K562 (cell line): ENCODE data around the gene GXYLT2. TPM values are rescaled to one million over a fixed set of nuclear protein-coding genes. Genes with fewer than 3 reads are reported as not detected.
A peak's percentile ranks its signal among the peaks of the same experiment; 100 is the strongest.

Experiments used
- CBFB ChIP-seq: sonication (generic); formaldehyde crosslinking; IDR thresholded peaks from 2 replicates; pipeline ENCODE4 v1.4.0; 2020; ENCODE audit warnings: mild to moderate bottlenecking, missing genetic modification reagents
- CXXC5 ChIP-seq: fragments of 250-450 bp; sonication (Bioruptor Pico); IDR thresholded peaks from 2 replicates; pipeline ENCODE4 v1.8.0; 2022; ENCODE audit warnings: inconsistent platforms, mild to moderate bottlenecking, moderate library complexity
- EP400 ChIP-seq: fragments of 450-650 bp; IDR thresholded peaks from 2 replicates; pipeline ENCODE4 v1.6.1; 2017; ENCODE audit warnings: antibody characterized with exemption, mild to moderate bottlenecking, moderate library complexity
- MAFK ChIP-seq: IDR thresholded peaks from 2 replicates; pipeline ENCODE4 v1.6.1; 2011; ENCODE audit warnings: low read length, improper control_type of control experiment
- NR2C1 ChIP-seq, 2 experiments: fragments of 450-650 bp; IDR thresholded peaks; 2 replicates each; pipeline ENCODE4 v1.6.1; 2017; ENCODE audit warnings: mild to moderate bottlenecking in 2 of 2, antibody characterized with exemption in 1 of 2, inconsistent platforms in 1 of 2, missing compliant biosample characterization in 1 of 2, missing genetic modification characterization in 1 of 2
- NR2C2 ChIP-seq, 2 experiments: fragments of 200-800 bp in 1 of 2; sonication (Bioruptor generic) in 1 of 2; sonication (generic) in 1 of 2; formaldehyde crosslinking in 1 of 2; IDR thresholded peaks; 2 replicates each; pipeline versions ENCODE4 v1.6.1 to v1.8.0; 2016 to 2022; ENCODE audit warnings: mild to moderate bottlenecking in 1 of 2, missing compliant biosample characterization in 1 of 2, missing genetic modification characterization in 1 of 2, missing genetic modification reagents in 1 of 2
- RFX1 ChIP-seq: fragments of 450-650 bp; IDR thresholded peaks from 2 replicates; pipeline ENCODE4 v1.6.1; 2016; ENCODE audit warnings: mild to moderate bottlenecking, moderate library complexity
- SPI1 ChIP-seq: IDR thresholded peaks from 2 replicates; pipeline ENCODE4 v1.6.1; 2011; ENCODE audit warnings: low read depth, low read length, control low read depth, borderline replicate concordance
- TRIM24 ChIP-seq, 2 experiments: fragments of 450-650 bp; IDR thresholded peaks; 2 replicates each; pipeline ENCODE4 v1.6.1; 2016
- YY1 ChIP-seq, 3 experiments: IDR thresholded peaks; 2 replicates each; pipeline ENCODE4 v1.6.1; 2011; ENCODE audit warnings: low read length in 2 of 3, mild to moderate bottlenecking in 2 of 3, moderate library complexity in 2 of 3, borderline replicate concordance in 1 of 3, control low read depth in 1 of 3, low read depth in 1 of 3; ENCODE audit not compliant: insufficient read depth in 3 of 3, insufficient replicate concordance in 2 of 3, control insufficient read depth in 1 of 3, insufficient read length in 1 of 3; ENCODE audit errors: extremely low read depth in 1 of 3
- polyA plus RNA-seq, 8 experiments: library from polyadenylated mRNA; depleted of rRNA in 4 of 8; stranded (reverse) in 5 of 8; unstranded in 3 of 8; fragments of >200 nt; fragmentation: Nextera tagmentation in 2 of 8; fragmentation: Illumina TruSeq in 1 of 8; extraction: Ambion mirVana in 2 of 8; extraction: Trizol in 1 of 8; gene quantifications; 2 replicates each; pipeline versions ENCODE4 v1.2.1 to v1.2.3, GENCODE V29; 2011 to 2014; ENCODE audit warnings: inconsistent platforms in 1 of 8, missing spikeins in 1 of 8
- total RNA-seq, 7 experiments: library from RNA; depleted of rRNA in 6 of 7; stranded (reverse); fragments of >200 nt in 6 of 7; fragmentation: Illumina TruSeq in 2 of 7; extraction: Trizol in 2 of 7; gene quantifications; 2 replicates each; pipeline versions ENCODE4 v1.2.1 to v1.2.3, GENCODE V29; 2011 to 2021; ENCODE audit warnings: low replicate concordance in 1 of 7
- TF ChIP-seq, protein P1 (sequence below): fragments of 250-450 bp; sonication (Bioruptor Pico); IDR thresholded peaks from 2 replicates; pipeline ENCODE4 v1.4.0; 2020
- TF ChIP-seq, protein P2 (sequence below), 2 experiments: fragments of 450-650 bp in 1 of 2; sonication (generic) in 1 of 2; formaldehyde crosslinking in 1 of 2; IDR thresholded peaks in 1 of 2; conservative IDR thresholded peaks in 1 of 2; 2 replicates each; pipeline versions ENCODE4 v1.6.1 to v1.8.1; 2016 to 2023; ENCODE audit warnings: mild to moderate bottlenecking in 2 of 2, moderate library complexity in 2 of 2, inconsistent platforms in 1 of 2, missing genetic modification reagents in 1 of 2
- TF ChIP-seq, protein P3 (sequence below): fragments of 250-450 bp; sonication (Bioruptor Pico); IDR thresholded peaks from 2 replicates; pipeline ENCODE4 v1.4.0; 2020; ENCODE audit warnings: mild to moderate bottlenecking
- TF ChIP-seq, protein P4 (sequence below): fragments of 200-800 bp; sonication (Bioruptor generic); IDR thresholded peaks from 2 replicates; pipeline ENCODE4 v1.6.1; 2017; ENCODE audit warnings: missing genetic modification characterization, missing compliant biosample characterization

Gene GXYLT2
- total and polyA plus RNA-seq, 9 of the 15 experiments (the other 6 are each of a cell fraction or from before 2014, with no cell fraction given): 0.71 to 6.0 (median 3.3) TPM

DNA sequence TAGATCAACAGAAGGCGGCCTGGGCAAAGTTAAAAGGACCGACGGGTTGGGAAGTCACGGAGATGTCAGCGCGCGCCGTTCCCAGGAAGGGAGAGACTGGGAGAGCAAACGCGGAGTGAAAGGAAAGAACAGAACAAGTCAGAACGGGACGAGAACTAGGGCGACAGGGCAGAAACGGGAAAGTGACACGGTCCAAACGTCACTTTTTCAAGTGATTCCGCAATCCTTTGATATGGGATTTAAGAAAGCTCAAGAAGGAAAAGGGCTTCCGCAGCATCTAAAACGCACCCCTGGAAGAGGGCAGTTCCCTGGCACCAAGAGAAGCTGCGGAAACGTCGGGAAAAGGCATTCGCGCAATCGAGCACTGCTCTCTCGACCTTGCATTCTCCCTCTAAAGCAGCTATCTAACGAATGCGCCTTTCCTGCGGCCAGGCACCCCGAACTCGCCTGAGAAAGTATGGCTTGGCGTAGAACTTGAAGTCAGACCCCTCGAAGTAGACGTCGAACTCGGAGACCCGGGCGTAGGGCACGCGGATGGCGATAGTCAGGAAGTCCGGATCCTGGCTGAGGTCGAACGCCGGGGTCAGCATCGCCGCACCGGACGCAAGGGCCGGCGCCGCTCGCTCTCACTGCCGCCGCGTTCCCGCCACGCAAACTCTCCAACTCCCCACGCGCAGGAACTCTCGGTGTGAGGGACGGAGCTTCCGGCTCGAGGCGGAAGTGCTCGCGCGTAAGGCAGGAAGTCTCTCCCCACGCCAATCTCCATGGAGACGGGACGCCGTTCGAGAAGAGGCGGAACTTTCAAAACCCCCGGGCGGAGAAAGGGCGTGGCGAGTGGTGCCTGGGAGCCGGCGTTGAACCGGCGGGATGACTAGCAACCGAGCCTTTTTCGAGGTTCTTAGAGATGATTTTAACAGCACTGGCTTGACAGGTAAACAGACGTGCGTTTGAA lies 39.8 kb upstream of the GXYLT2 start, which contains the start of gene SHQ1 (continued):
- TF ChIP-seq, protein P1, sequence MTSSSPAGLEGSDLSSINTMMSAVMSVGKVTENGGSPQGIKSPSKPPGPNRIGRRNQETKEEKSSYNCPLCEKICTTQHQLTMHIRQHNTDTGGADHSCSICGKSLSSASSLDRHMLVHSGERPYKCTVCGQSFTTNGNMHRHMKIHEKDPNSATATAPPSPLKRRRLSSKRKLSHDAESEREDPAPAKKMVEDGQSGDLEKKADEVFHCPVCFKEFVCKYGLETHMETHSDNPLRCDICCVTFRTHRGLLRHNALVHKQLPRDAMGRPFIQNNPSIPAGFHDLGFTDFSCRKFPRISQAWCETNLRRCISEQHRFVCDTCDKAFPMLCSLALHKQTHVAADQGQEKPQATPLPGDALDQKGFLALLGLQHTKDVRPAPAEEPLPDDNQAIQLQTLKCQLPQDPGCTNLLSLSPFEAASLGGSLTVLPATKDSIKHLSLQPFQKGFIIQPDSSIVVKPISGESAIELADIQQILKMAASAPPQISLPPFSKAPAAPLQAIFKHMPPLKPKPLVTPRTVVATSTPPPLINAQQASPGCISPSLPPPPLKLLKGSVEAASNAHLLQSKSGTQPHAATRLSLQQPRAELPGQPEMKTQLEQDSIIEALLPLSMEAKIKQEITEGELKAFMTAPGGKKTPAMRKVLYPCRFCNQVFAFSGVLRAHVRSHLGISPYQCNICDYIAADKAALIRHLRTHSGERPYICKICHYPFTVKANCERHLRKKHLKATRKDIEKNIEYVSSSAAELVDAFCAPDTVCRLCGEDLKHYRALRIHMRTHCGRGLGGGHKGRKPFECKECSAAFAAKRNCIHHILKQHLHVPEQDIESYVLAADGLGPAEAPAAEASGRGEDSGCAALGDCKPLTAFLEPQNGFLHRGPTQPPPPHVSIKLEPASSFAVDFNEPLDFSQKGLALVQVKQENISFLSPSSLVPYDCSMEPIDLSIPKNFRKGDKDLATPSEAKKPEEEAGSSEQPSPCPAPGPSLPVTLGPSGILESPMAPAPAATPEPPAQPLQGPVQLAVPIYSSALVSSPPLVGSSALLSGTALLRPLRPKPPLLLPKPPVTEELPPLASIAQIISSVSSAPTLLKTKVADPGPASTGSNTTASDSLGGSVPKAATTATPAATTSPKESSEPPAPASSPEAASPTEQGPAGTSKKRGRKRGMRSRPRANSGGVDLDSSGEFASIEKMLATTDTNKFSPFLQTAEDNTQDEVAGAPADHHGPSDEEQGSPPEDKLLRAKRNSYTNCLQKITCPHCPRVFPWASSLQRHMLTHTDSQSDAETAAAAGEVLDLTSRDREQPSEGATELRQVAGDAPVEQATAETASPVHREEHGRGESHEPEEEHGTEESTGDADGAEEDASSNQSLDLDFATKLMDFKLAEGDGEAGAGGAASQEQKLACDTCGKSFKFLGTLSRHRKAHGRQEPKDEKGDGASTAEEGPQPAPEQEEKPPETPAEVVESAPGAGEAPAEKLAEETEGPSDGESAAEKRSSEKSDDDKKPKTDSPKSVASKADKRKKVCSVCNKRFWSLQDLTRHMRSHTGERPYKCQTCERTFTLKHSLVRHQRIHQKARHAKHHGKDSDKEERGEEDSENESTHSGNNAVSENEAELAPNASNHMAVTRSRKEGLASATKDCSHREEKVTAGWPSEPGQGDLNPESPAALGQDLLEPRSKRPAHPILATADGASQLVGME (CRISPR knock-in tag): no peak
- TF ChIP-seq, protein P2, sequence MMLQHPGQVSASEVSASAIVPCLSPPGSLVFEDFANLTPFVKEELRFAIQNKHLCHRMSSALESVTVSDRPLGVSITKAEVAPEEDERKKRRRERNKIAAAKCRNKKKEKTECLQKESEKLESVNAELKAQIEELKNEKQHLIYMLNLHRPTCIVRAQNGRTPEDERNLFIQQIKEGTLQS (IDR thresholded peaks at IDR 0.05): no peak
- TF ChIP-seq, protein P2 (CRISPR knock-in tag; conservative IDR thresholded peaks at IDR 0.05): no peak
- TF ChIP-seq, protein P3, sequence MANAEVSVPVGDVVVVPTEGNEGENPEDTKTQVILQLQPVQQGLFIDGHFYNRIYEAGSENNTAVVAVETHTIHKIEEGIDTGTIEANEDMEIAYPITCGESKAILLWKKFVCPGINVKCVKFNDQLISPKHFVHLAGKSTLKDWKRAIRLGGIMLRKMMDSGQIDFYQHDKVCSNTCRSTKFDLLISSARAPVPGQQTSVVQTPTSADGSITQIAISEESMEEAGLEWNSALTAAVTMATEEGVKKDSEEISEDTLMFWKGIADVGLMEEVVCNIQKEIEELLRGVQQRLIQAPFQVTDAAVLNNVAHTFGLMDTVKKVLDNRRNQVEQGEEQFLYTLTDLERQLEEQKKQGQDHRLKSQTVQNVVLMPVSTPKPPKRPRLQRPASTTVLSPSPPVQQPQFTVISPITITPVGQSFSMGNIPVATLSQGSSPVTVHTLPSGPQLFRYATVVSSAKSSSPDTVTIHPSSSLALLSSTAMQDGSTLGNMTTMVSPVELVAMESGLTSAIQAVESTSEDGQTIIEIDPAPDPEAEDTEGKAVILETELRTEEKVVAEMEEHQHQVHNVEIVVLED (CRISPR knock-in tag): peak; percentile 72
- no peak for TF ChIP-seq NR2C1 (IDR thresholded peaks at IDR 0.05)
- 0 out of 2 replicates have a peak, but pooled peaks have one; percentile 19 for TF ChIP-seq NR2C1 (tag; IDR thresholded peaks at IDR 0.05)
- 0 out of 4 replicates have a peak, but pooled peaks of 1 of the 2 experiments have one; percentile 9 for TF ChIP-seq TRIM24 (IDR thresholded peaks at IDR 0.05)
- TF ChIP-seq, protein P4, sequence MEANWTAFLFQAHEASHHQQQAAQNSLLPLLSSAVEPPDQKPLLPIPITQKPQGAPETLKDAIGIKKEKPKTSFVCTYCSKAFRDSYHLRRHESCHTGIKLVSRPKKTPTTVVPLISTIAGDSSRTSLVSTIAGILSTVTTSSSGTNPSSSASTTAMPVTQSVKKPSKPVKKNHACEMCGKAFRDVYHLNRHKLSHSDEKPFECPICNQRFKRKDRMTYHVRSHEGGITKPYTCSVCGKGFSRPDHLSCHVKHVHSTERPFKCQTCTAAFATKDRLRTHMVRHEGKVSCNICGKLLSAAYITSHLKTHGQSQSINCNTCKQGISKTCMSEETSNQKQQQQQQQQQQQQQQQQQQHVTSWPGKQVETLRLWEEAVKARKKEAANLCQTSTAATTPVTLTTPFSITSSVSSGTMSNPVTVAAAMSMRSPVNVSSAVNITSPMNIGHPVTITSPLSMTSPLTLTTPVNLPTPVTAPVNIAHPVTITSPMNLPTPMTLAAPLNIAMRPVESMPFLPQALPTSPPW (CRISPR knock-in tag): peak; percentile 31; the same call in 1 of the 2 replicates
- TF ChIP-seq CBFB: no peak
- TF ChIP-seq NR2C2 (CRISPR knock-in tag; IDR thresholded peaks at IDR 0.05): no peak; the same call in 1 of the 2 replicates
- peak; percentile 51; the same call in 1 of the 2 replicates for TF ChIP-seq NR2C2 (tag; IDR thresholded peaks at IDR 0.05)
- peak in 1 of 3 experiments; percentile 8 for TF ChIP-seq YY1 (IDR thresholded peaks at IDR 0.05; ENCODE audit: borderline replicate concordance in 1 of 3, control insufficient read depth in 1 of 3, extremely low read depth in 1 of 3, insufficient read depth in 3 of 3, insufficient read length in 1 of 3, insufficient replicate concordance in 2 of 3, low read depth in 1 of 3, low read length in 2 of 3)
- no peak for TF ChIP-seq MAFK
- TF ChIP-seq SPI1: peak; percentile 77
- TF ChIP-seq EP400: peak; percentile 61
- peak; percentile 95 for TF ChIP-seq RFX1
- peak; percentile 82 for TF ChIP-seq CXXC5 (CRISPR knock-in tag)
